ENCODE results near the gene FIP1L1. TPM values are rescaled to one million over a fixed set of nuclear protein-coding genes. Genes with fewer than 3 reads are reported as not detected.

FIP1L1 gene
- total RNA-seq, 2 experiments from 2014 or later = 50.9 to 53.1 TPM

- ChIA-PET POLR2A (no interaction called here), CTCF (no interaction called here)
- ATAC-seq (ENCODE audit: poor library complexity) (no peak), DNase-seq (no peak)
- Histone ChIP-seq H3K9me3 (ENCODE audit: control insufficient read depth in 1 of 2, insufficient read depth in 1 of 2, low read length in 2 of 2) (peaks cover 0 to 3% of the 10 kb centered on the region in 2 experiments), H3K27me3 (ENCODE audit: control insufficient read depth in 1 of 2, insufficient read depth in 2 of 2, low read length in 2 of 2) (peaks cover 0 to 10% of the 10 kb centered on the region in 2 experiments), H3K36me3 (ENCODE audit: insufficient read depth, low read length) (no peaks in the 10 kb centered on the region), H3K4me1 (ENCODE audit: insufficient read depth, low read length) (no peaks in the 10 kb centered on the region), H3K27ac (ENCODE audit: low read depth in 1 of 2, low read length in 2 of 2) (no peak overlapping the region), H3K4me3 (ENCODE audit: low read length) (no peak overlapping the region)
- Mint-ChIP-seq H3K36me3 (ENCODE audit: low read depth) (no peaks in the 10 kb centered on the region), H3K27ac (no peak overlapping the region), H3K27me3 (peaks cover 25% of the 10 kb centered on the region), H3K4me1 (ENCODE audit: low read depth) (no peaks in the 10 kb centered on the region), H3K9me3 (no peaks in the 10 kb centered on the region), H3K4me3 (no peak overlapping the region)
- no peak for TF ChIP-seq CTCF (IDR thresholded peaks at IDR 0.05)
- intact Hi-C loops (cut with DNase I, micrococcal nuclease) = no loop called here
Measured at GRCh38 chr4:53487766-53488165, 110.3 kb downstream of the FIP1L1 start.

GRCh38 chr4:53489279-53489889, 111.9 kb downstream of the FIP1L1 start:
- H3K9me3 Mint-ChIP-seq = no peaks in the 10 kb centered on the region
- H3K27ac Mint-ChIP-seq = no peak overlapping the region
- intact Hi-C loops (cut with DNase I, micrococcal nuclease) = no loop called here
- no peak for TF ChIP-seq CTCF (IDR thresholded peaks at IDR 0.05)
- ATAC-seq (ENCODE audit: poor library complexity) = no peak
- CTCF ChIA-PET = no interaction called here
- no peaks in the 10 kb centered on the region for H3K4me1 Mint-ChIP-seq (ENCODE audit: low read depth)
- no peak overlapping the region for H3K4me3 ChIP-seq (ENCODE audit: low read length)
- no peaks in the 10 kb centered on the region for H3K36me3 ChIP-seq (ENCODE audit: insufficient read depth, low read length)
- no peaks in the 10 kb centered on the region for H3K4me1 ChIP-seq (ENCODE audit: insufficient read depth, low read length)
- peaks cover 0 to 3% of the 10 kb centered on the region in 2 experiments for H3K9me3 ChIP-seq (ENCODE audit: control insufficient read depth in 1 of 2, insufficient read depth in 1 of 2, low read length in 2 of 2)
- no peaks in the 10 kb centered on the region for H3K36me3 Mint-ChIP-seq (ENCODE audit: low read depth)
- no peak overlapping the region for H3K27ac ChIP-seq (ENCODE audit: low read depth in 1 of 2, low read length in 2 of 2)
- POLR2A ChIA-PET = no interaction called here
- H3K27me3 Mint-ChIP-seq = peaks cover 19% of the 10 kb centered on the region
- H3K27me3 ChIP-seq (ENCODE audit: control insufficient read depth in 1 of 2, insufficient read depth in 2 of 2, low read length in 2 of 2) = peaks cover 0 to 10% of the 10 kb centered on the region in 2 experiments
- H3K4me3 Mint-ChIP-seq = no peak overlapping the region
- DNase-seq = no peak

- Histone ChIP-seq H3K27me3 (ENCODE audit: control insufficient read depth in 1 of 2, insufficient read depth in 2 of 2, low read length in 2 of 2) (peaks cover 0 to 10% of the 10 kb centered on the region in 2 experiments), H3K4me3 (ENCODE audit: low read length) (no peak overlapping the region), H3K27ac (ENCODE audit: low read depth in 1 of 2, low read length in 2 of 2) (no peak overlapping the region), H3K36me3 (ENCODE audit: insufficient read depth, low read length) (no peaks in the 10 kb centered on the region), H3K9me3 (ENCODE audit: control insufficient read depth in 1 of 2, insufficient read depth in 1 of 2, low read length in 2 of 2) (peaks cover 0 to 3% of the 10 kb centered on the region in 2 experiments), H3K4me1 (ENCODE audit: insufficient read depth, low read length) (no peaks in the 10 kb centered on the region)
- H3K4me3 Mint-ChIP-seq = no peak overlapping the region
- no peak for ATAC-seq (ENCODE audit: poor library complexity)
- intact Hi-C loops (cut with DNase I, micrococcal nuclease) = no loop called here
- H3K36me3 Mint-ChIP-seq (ENCODE audit: low read depth) = no peaks in the 10 kb centered on the region
- TF ChIP-seq CTCF (IDR thresholded peaks at IDR 0.05) = no peak
- no peaks in the 10 kb centered on the region for H3K4me1 Mint-ChIP-seq (ENCODE audit: low read depth)
- DNase-seq = no peak
- peaks cover 14% of the 10 kb centered on the region for H3K27me3 Mint-ChIP-seq
- H3K9me3 Mint-ChIP-seq = no peaks in the 10 kb centered on the region
- ChIA-PET CTCF (no interaction called here), POLR2A (no interaction called here)
- H3K27ac Mint-ChIP-seq = no peak overlapping the region
Measured at GRCh38 chr4:53490161-53490956, 112.9 kb downstream of the FIP1L1 start.
